WTC11 (cell line): ENCODE measurements around the gene PCK2.

Experiments
- CBFB ChIP-seq: sonication (generic); formaldehyde crosslinking; IDR thresholded peaks from 2 replicates; pipeline ENCODE4 v1.8.1; 2022; ENCODE audit warnings: mild to moderate bottlenecking, low read depth, missing genetic modification reagents
- JUN ChIP-seq: sonication (generic); formaldehyde crosslinking; IDR thresholded peaks from 2 replicates; pipeline ENCODE4 v1.8.0; 2023; ENCODE audit warnings: mild to moderate bottlenecking, missing genetic modification reagents
- ZNF416 ChIP-seq: fragments of 250-450 bp; sonication (Bioruptor Pico); IDR thresholded peaks from 2 replicates; pipeline ENCODE4 v1.9.0; 2021; ENCODE audit warnings: mild to moderate bottlenecking, inconsistent platforms
- TF ChIP-seq, protein P1 (sequence below): sonication (generic); formaldehyde crosslinking; IDR thresholded peaks from 2 replicates; pipeline ENCODE4 v1.8.0; 2022; ENCODE audit warnings: missing genetic modification reagents
- TF ChIP-seq, protein P2 (sequence below): fragments of 200-600 bp; IDR thresholded peaks from 2 replicates; pipeline ENCODE4 v1.8.0; 2022; ENCODE audit warnings: antibody characterized with exemption
- TF ChIP-seq, protein P3 (sequence below): sonication (generic); formaldehyde crosslinking; IDR thresholded peaks from 2 replicates; pipeline ENCODE4 v1.8.1; 2022; ENCODE audit warnings: low read depth, missing genetic modification reagents, borderline replicate concordance

- TF ChIP-seq, protein P1, sequence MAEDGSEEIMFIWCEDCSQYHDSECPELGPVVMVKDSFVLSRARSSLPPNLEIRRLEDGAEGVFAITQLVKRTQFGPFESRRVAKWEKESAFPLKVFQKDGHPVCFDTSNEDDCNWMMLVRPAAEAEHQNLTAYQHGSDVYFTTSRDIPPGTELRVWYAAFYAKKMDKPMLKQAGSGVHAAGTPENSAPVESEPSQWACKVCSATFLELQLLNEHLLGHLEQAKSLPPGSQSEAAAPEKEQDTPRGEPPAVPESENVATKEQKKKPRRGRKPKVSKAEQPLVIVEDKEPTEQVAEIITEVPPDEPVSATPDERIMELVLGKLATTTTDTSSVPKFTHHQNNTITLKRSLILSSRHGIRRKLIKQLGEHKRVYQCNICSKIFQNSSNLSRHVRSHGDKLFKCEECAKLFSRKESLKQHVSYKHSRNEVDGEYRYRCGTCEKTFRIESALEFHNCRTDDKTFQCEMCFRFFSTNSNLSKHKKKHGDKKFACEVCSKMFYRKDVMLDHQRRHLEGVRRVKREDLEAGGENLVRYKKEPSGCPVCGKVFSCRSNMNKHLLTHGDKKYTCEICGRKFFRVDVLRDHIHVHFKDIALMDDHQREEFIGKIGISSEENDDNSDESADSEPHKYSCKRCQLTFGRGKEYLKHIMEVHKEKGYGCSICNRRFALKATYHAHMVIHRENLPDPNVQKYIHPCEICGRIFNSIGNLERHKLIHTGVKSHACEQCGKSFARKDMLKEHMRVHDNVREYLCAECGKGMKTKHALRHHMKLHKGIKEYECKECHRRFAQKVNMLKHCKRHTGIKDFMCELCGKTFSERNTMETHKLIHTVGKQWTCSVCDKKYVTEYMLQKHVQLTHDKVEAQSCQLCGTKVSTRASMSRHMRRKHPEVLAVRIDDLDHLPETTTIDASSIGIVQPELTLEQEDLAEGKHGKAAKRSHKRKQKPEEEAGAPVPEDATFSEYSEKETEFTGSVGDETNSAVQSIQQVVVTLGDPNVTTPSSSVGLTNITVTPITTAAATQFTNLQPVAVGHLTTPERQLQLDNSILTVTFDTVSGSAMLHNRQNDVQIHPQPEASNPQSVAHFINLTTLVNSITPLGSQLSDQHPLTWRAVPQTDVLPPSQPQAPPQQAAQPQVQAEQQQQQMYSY (CRISPR knock-in tag), result no peak
- TF ChIP-seq JUN (CRISPR knock-in tag) (no peak), ZNF416 (no peak), CBFB (CRISPR knock-in tag) (no peak)
- TF ChIP-seq, protein P2, sequence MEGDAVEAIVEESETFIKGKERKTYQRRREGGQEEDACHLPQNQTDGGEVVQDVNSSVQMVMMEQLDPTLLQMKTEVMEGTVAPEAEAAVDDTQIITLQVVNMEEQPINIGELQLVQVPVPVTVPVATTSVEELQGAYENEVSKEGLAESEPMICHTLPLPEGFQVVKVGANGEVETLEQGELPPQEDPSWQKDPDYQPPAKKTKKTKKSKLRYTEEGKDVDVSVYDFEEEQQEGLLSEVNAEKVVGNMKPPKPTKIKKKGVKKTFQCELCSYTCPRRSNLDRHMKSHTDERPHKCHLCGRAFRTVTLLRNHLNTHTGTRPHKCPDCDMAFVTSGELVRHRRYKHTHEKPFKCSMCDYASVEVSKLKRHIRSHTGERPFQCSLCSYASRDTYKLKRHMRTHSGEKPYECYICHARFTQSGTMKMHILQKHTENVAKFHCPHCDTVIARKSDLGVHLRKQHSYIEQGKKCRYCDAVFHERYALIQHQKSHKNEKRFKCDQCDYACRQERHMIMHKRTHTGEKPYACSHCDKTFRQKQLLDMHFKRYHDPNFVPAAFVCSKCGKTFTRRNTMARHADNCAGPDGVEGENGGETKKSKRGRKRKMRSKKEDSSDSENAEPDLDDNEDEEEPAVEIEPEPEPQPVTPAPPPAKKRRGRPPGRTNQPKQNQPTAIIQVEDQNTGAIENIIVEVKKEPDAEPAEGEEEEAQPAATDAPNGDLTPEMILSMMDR, result no peak
- TF ChIP-seq, protein P3, sequence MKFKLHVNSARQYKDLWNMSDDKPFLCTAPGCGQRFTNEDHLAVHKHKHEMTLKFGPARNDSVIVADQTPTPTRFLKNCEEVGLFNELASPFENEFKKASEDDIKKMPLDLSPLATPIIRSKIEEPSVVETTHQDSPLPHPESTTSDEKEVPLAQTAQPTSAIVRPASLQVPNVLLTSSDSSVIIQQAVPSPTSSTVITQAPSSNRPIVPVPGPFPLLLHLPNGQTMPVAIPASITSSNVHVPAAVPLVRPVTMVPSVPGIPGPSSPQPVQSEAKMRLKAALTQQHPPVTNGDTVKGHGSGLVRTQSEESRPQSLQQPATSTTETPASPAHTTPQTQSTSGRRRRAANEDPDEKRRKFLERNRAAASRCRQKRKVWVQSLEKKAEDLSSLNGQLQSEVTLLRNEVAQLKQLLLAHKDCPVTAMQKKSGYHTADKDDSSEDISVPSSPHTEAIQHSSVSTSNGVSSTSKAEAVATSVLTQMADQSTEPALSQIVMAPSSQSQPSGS (CRISPR knock-in tag), result no peak
These were observed 745 bp downstream of the PCK2 start for GRCh38 chr14:24094841-24095270.
